ENCODE measurements around the gene SLC38A1.

The SLC38A1 gene

GRCh38 chr12:46234000-46234399, 34.8 kb downstream of the SLC38A1 start:
- DNase-seq (ENCODE audit: extremely low read depth in 1 of 2, low read depth in 1 of 2): no peak

GRCh38 chr12:46233423-46233822, 35.4 kb downstream of the SLC38A1 start:
- no peak for DNase-seq (ENCODE audit: extremely low read depth in 1 of 2, low read depth in 1 of 2)

DNA sequence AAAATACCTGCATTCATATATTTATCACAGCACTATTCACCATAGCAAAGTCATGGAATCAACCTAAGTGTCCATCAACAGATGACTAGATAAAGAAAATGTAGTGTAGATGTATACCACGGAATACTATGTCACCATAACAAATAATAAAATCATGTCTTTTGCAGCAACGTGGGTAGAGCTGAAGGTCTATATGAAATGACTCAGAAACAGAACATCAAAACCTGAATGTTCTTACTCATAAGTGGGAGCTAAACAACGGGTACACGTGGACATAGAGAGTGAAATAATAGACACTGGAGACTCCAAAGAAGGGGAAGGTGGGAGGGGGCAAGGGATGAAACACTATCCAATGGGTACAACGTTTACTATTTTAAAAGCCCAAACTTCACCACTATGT, 37.9 kb downstream of the SLC38A1 start:
- no peak for DNase-seq (ENCODE audit: extremely low read depth in 1 of 2, low read depth in 1 of 2)

DNA sequence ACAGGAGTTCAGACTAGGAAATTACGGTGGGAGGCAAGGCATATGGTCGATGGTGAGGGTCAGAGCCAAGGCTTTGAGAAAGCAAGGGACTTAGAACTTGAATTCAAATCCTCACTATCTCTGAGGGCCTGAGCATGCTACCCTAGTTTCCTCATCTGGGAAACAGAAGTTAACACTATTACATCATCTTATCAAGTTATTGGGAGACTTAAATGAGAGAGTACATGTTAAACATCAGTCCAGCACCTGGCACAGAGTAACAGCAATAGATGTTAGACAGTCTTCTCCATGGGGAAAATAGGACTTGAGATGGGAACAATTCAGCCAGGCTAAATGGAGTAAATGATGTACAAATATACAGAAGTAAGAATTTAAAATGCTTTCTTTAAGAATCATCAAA, 38.5 kb downstream of the SLC38A1 start:
- DNase-seq (ENCODE audit: extremely low read depth in 1 of 2, low read depth in 1 of 2): no peak

DNA sequence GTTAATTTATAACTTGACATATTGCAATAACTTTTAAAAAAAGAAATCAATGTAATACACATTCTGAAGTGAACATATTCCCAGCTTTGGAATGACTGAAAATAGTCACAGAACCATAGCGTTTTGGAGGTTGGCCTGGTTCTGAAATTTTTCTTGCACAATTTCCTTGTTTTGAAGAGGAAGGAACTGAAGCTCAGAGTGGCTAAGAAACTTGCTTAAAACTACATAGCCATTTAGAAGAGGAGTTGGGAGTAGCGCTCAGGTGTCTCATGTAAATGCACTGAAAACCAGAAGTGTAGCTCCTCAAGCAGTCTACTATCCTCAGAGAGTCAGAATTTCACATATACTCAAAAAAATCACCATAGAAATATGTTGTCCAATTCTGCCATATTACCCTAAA, 41.2 kb downstream of the SLC38A1 start:
- no peak for DNase-seq (ENCODE audit: extremely low read depth in 1 of 2, low read depth in 1 of 2)

- DNase-seq (ENCODE audit: extremely low read depth in 1 of 2, low read depth in 1 of 2): no peak
Measured at GRCh38 chr12:46224386-46224785, 44.5 kb downstream of the SLC38A1 start.

GRCh38 chr12:46223047-46223446, 45.8 kb downstream of the SLC38A1 start:
- no peak for DNase-seq (ENCODE audit: extremely low read depth in 1 of 2, low read depth in 1 of 2)

DNA sequence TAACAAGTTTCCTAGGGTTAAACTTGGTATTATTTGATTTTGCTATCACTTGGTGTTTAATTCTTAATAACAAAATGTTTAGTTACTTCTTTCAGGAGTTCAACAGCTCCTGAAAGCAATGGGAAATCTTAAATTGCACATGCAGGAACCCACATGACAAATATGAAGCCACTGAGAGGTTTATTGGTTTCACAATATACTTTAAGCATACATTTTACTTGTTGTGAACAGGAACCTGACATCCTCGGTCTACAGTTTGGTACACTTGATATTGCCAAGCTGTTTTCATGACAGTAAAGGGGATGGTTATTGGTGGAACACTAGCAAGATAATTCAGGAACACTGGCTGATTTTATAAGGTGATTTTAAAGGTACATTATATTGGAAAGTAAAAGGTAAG, 46.2 kb downstream of the SLC38A1 start:
- no peak for DNase-seq (ENCODE audit: extremely low read depth in 1 of 2, low read depth in 1 of 2)

- no peak for DNase-seq (ENCODE audit: extremely low read depth in 1 of 2, low read depth in 1 of 2)
Measured at GRCh38 chr12:46221255-46222128, 47.4 kb downstream of the SLC38A1 start.

DNA sequence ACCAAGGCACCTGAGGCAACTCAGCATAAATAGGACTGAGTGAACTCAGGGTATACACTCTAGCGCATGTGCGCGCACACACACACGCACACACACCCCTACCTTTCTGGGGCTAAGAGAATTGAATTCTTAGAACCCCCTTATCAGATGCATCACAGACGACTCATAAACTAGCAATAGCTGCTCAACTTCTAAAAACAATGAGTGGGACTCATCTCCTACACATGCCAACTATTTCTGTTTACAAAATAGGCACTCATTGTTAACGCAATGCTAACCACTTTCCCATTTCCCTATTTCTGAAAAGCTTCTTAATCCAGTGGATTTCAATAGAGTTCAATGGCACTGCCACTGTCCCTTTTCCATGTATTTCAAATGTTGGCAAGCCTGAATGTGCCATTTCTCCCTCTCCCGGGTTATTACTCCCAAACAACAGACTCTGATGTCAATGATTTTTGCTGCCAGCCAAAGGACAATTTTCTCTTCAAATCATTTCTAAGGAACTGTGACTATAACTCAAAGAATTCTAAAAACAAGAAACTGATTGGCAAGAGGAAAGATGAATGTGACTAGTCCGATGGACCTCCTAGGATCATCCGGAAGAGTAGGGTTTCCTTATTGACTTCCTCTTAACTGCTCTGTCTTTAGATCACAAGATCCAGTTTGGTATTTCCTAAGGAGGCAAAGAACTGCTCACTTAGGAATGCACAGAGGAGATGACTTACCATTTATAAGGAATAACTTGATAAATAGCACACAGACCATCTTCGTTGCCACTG, 48.8 kb downstream of the SLC38A1 start:
- DNase-seq (ENCODE audit: extremely low read depth in 1 of 2, low read depth in 1 of 2): peak; percentile 47 to 48

DNA sequence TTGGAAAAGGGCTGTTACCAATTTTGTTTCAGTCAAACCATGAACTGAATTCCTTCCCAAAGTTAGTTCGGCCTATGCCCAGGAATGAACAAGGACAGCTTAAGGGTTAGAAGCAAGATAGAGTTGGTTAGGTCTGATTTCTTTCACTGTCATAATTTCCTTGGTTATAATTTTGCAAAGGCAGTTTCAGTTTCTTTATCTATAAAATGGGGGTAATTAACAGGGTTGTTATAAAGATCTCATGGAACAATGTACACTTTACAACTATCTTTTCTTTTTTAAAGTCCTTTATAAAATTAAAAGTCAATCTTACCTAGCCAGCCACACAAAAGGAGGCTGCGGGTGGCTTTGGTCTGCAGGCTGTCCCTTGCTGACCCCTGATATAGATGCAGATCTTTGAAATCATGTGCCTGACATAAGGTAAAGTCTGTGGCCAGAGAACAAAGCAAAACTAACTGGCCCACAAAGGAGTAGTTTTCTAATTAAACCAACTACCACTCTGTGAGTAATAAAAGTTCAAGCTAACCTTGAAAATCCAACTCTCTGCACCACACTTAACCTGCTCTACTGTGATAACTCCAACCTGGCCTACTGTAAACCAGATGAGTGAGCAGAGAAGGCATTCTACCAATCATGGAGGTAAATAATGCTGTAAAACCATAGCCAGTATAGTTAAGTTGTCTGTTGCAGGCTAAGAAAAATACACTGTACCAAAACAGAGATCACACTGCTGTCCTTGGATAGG, 49.5 kb downstream of the SLC38A1 start:
- no peak for DNase-seq (ENCODE audit: extremely low read depth in 1 of 2, low read depth in 1 of 2)

DNA sequence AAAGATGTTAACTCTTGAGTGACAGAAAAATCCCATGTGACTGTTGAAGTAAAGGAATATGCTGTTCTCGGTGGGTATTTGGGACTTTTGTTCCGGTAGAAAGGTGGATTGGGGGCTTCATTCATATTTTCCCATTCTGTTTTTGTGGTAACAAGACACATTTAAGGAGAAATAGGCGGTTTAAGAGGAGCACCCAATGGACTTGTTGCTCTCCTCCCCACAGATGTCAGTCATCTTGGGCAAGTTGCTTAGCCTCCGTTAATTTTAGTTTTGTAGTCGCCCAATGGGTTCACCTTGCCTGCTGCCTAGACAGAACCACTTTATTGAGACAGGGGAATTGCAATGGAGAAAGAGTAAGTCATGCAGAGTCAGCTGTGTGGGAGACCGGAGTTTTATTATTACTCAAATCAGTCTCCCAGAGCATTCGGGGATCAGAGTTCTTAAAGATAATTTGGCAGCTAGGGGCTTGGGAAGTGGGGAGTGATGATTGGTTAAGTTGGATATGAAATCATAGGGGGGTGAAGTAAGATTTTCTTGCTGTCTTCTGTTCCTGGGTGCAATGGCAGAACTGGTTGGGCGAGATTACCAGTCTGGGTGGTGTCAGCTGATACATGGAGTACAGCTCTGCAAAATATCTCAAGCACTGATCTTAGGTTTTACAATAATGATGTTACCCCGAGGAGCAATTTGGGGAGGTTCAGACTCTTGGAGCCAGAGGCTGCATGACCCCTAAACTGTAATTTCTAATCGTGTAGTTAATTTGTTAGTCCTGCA, 50.3 kb downstream of the SLC38A1 start:
- no peak for DNase-seq (ENCODE audit: extremely low read depth in 1 of 2, low read depth in 1 of 2)

DNA sequence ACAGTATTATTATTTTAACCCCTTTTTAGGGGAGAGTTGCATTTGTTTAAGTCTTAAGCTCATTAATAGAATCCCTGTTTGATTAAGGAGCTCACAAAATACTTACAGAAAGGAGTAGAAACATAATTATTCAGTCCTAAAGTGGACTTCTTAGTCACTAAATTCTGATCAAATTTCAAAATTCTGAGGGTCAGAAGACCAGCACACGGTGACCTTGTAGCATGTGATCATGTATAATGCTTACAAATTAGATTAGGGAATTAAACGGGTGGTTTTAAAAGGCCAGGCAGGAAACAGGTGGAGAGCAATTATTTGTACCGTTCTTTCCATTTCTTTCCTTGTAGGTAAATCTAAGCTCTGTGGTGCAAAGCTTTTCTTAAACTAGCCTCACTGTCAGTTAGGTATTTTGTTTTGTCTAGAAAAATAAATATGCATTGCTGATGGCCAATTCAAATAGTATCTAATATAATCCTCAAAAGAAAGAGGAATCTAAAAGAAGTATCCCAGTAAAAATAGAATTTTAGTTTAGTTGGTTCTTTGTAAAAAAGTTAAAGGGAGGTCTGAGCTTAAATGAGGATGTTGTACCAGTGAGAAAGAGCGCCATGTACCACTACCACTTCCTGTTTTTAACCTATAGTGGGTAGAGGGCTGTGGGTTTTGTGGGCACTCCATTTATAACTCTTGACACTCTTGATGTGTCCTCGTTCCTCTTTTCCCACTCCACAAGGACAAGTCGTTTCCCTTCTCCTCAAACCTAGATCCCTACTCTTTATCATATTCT, 51.1 kb downstream of the SLC38A1 start:
- no peak for DNase-seq (ENCODE audit: extremely low read depth in 1 of 2, low read depth in 1 of 2)

GRCh38 chr12:46214668-46215436, 54.0 kb downstream of the SLC38A1 start:
- DNase-seq (ENCODE audit: extremely low read depth in 1 of 2, low read depth in 1 of 2): peak; percentile 59 to 74

GRCh38 chr12:46212108-46212982, 56.5 kb downstream of the SLC38A1 start:
- DNase-seq (ENCODE audit: extremely low read depth in 1 of 2, low read depth in 1 of 2): no peak

DNA sequence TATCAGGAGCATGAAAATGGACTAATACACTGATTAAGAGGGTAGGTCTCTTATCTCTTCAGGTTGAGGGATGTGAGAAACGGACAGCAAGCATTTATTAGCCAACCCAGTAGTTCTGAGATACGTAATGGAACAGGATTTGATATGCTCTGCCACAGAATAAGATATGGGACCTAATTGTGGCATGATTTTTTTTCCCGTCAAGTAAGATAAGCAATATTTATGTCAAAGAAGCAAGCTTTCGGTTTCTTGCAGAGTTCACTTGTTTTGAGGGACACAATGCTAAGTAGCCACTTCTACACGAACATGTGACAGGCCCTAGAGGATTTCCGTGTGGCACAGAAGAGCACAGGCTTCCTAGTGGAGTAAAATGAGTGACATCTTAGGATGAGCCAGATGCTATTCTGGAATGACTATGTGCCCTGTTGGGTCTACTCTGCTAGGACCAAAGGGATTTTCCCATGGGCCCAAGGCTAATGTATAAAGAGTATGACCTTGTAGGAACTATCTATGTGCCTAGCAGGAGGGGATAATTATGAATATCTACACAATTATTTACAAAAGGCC, 57.9 kb downstream of the SLC38A1 start:
- no peak for DNase-seq (ENCODE audit: extremely low read depth in 1 of 2, low read depth in 1 of 2)

- peak; percentile 34 to 44 for DNase-seq (ENCODE audit: extremely low read depth in 1 of 2, low read depth in 1 of 2)
Measured at GRCh38 chr12:46209914-46210872, 58.6 kb downstream of the SLC38A1 start.

Data from activated CD8-positive, alpha-beta memory T cell treated with anti-CD3 and anti-CD28 coated beads for 1 hour (primary cell).